Hepatocyte (in vitro differentiated cells): ENCODE data around the gene AMFR. TPM values are rescaled to one million over a fixed set of nuclear protein-coding genes. Genes with fewer than 3 reads are reported as not detected.

Source experiments
- DNase-seq: peaks from one replicate; pipeline ENCODE4 v3.0.0-alpha.2; 2016; ENCODE audit warnings: low spot score
- H2AFZ ChIP-seq: fragments of 200-600 bp; sonication (generic); 2 replicates; pipeline ENCODE4 v1.6.0; 2016; ENCODE audit warnings: antibody characterized with exemption, mild to moderate bottlenecking
- H3K27ac ChIP-seq: fragments of 200-600 bp; sonication (generic); 2 replicates; pipeline ENCODE4 v1.5.1; 2016; ENCODE audit warnings: mild to moderate bottlenecking
- H3K27me3 ChIP-seq: fragments of 200-600 bp; sonication (generic); 2 replicates; pipeline ENCODE4 v1.6.1; 2016
- H3K36me3 ChIP-seq: fragments of 200-600 bp; sonication (generic); replicated peaks from 2 replicates; pipeline ENCODE4 v1.5.1; 2016; ENCODE audit warnings: low read depth; ENCODE audit not compliant: insufficient read depth
- H3K4me1 ChIP-seq: fragments of 200-600 bp; sonication (generic); 2 replicates; pipeline ENCODE4 v1.5.1; 2016; ENCODE audit warnings: mild to moderate bottlenecking, moderate library complexity; ENCODE audit not compliant: insufficient read depth
- H3K4me2 ChIP-seq: fragments of 200-600 bp; sonication (generic); 2 replicates; pipeline ENCODE4 v1.6.0; 2016
- H3K4me3 ChIP-seq: fragments of 200-600 bp; sonication (generic); 2 replicates; pipeline ENCODE4 v1.5.1; 2016; ENCODE audit warnings: mild to moderate bottlenecking
- H3K79me2 ChIP-seq: fragments of 200-600 bp; sonication (generic); 2 replicates; pipeline ENCODE4 v1.6.0; 2017; ENCODE audit warnings: mild to moderate bottlenecking
- H3K9me2 ChIP-seq: fragments of 200-600 bp; sonication (generic); replicated peaks from 2 replicates; pipeline ENCODE4 v1.6.0; 2017; ENCODE audit warnings: mild to moderate bottlenecking; ENCODE audit not compliant: insufficient read depth
- H3K9me3 ChIP-seq: fragments of 200-600 bp; sonication (generic); 2 replicates; pipeline ENCODE4 v1.5.1; 2016; ENCODE audit warnings: low read depth, mild to moderate bottlenecking
- H4K20me1 ChIP-seq: fragments of 200-600 bp; sonication (generic); 2 replicates; pipeline ENCODE4 v1.6.0; 2016; ENCODE audit warnings: mild to moderate bottlenecking; ENCODE audit not compliant: insufficient read depth, poor library complexity, severe bottlenecking
- CTCF ChIP-seq: fragments of 200-600 bp; sonication (generic); IDR thresholded peaks from 2 replicates; pipeline ENCODE4 v1.5.1; 2016; ENCODE audit warnings: antibody characterized with exemption, mild to moderate bottlenecking; ENCODE audit not compliant: poor library complexity
- EZH2 ChIP-seq: fragments of 200-600 bp; sonication (generic); IDR thresholded peaks from 2 replicates; pipeline ENCODE4 v1.6.1; 2016; ENCODE audit warnings: antibody characterized with exemption, mild to moderate bottlenecking, borderline replicate concordance
- EZH2phosphoT487 ChIP-seq: fragments of 200-600 bp; sonication (generic); IDR thresholded peaks from one replicate; pipeline ENCODE4 v1.6.1; 2018; ENCODE audit warnings: antibody characterized with exemption, mild to moderate bottlenecking, low read depth, moderate library complexity; ENCODE audit not compliant: unreplicated experiment, severe bottlenecking
- WGBS: methylation state at CpG from one replicate; pipeline ENCODE4 v1.1.6; 2016; ENCODE audit warnings: low lambda C conversion rate; ENCODE audit errors: missing lambda C conversion rate; 5-methylcytosine and 5-hydroxymethylcytosine counted together
- polyA plus RNA-seq: library from polyadenylated mRNA; unstranded; fragments of >200 nt; fragmentation: Nextera tagmentation; extraction: Ambion mirVana; gene quantifications from 2 replicates; pipeline ENCODE4 v1.2.1, GENCODE V29; 2016
- total RNA-seq: library from RNA; depleted of rRNA; stranded (reverse); fragments of >200 nt; gene quantifications from 2 replicates; pipeline ENCODE4 v1.2.3, GENCODE V29; 2014

The AMFR gene
- total and polyA plus RNA-seq, 2 experiments from 2014 or later: 67.2 to 135 TPM

GRCh38 chr16:56340416-56340815, 84.9 kb downstream of the AMFR start:
- Histone ChIP-seq H3K27me3 (no peaks in the 10 kb centered on the region), H3K79me2 (no peaks in the 10 kb centered on the region), H3K36me3 (no peaks in the 10 kb centered on the region), H3K9me2 (no peaks in the 10 kb centered on the region), H3K9me3 (no peaks in the 10 kb centered on the region), H2AFZ (no peak overlapping the region), H4K20me1 (no peaks in the 10 kb centered on the region), H3K4me1 (no peaks in the 10 kb centered on the region), H3K27ac (no peak overlapping the region), H3K4me2 (no peak overlapping the region), H3K4me3 (no peak overlapping the region)
- TF ChIP-seq EZH2: no peak
- TF ChIP-seq EZH2phosphoT487: no peak
- TF ChIP-seq CTCF: no peak
- 91% methylated on average over 23 of the region's 23 CpGs for WGBS
- DNase-seq: no peak

GRCh38 chr16:56339431-56340195, 85.7 kb downstream of the AMFR start:
- Histone ChIP-seq H2AFZ (no peak overlapping the region), H3K79me2 (no peaks in the 10 kb centered on the region), H3K4me2 (no peak overlapping the region), H3K27me3 (no peaks in the 10 kb centered on the region), H3K4me3 (no peak overlapping the region), H3K9me2 (no peaks in the 10 kb centered on the region), H3K4me1 (no peaks in the 10 kb centered on the region), H3K9me3 (no peaks in the 10 kb centered on the region), H3K36me3 (no peaks in the 10 kb centered on the region), H4K20me1 (no peaks in the 10 kb centered on the region), H3K27ac (no peak overlapping the region)
- no peak for DNase-seq
- 94% methylated on average over 17 of the region's 17 CpGs for WGBS
- TF ChIP-seq EZH2 (no peak), CTCF (no peak), EZH2phosphoT487 (no peak)

GRCh38 chr16:56338566-56339318, 86.6 kb downstream of the AMFR start:
- WGBS: 89% methylated on average over 17 of the region's 17 CpGs
- no peak for DNase-seq
- H3K27me3 ChIP-seq: no peaks in the 10 kb centered on the region
- H3K4me2 ChIP-seq: no peak overlapping the region
- no peak for TF ChIP-seq EZH2
- no peak for TF ChIP-seq EZH2phosphoT487
- TF ChIP-seq CTCF: no peak
- no peak overlapping the region for H3K27ac ChIP-seq
- no peaks in the 10 kb centered on the region for H4K20me1 ChIP-seq
- H3K36me3 ChIP-seq: no peaks in the 10 kb centered on the region
- no peaks in the 10 kb centered on the region for H3K4me1 ChIP-seq
- no peaks in the 10 kb centered on the region for H3K9me3 ChIP-seq
- no peak overlapping the region for H2AFZ ChIP-seq
- no peaks in the 10 kb centered on the region for H3K9me2 ChIP-seq
- no peak overlapping the region for H3K4me3 ChIP-seq
- H3K79me2 ChIP-seq: no peaks in the 10 kb centered on the region
